ENCODE results near the gene DYRK1A.
A peak's percentile ranks its signal among the peaks of the same experiment; 100 is the strongest.
"Not testable (repeated sequence)": the region's sequence is repeated elsewhere in the genome, so short reads cannot be mapped to it uniquely, and the experiment has no call there.

Gene DYRK1A

GRCh38 chr21:37484535-37485474, 118.2 kb downstream of the DYRK1A start:
- DNase-seq (ENCODE audit: low read depth) = no peak

- DNase-seq (ENCODE audit: low read depth) = no peak
These were observed 123.0 kb downstream of the DYRK1A start for GRCh38 chr21:37489553-37489952.

GRCh38 chr21:37490084-37490483, 123.5 kb downstream of the DYRK1A start:
- DNase-seq (ENCODE audit: low read depth) = no peak

GRCh38 chr21:37496972-37497371, 130.4 kb downstream of the DYRK1A start:
- DNase-seq (ENCODE audit: low read depth) = no peak

- DNase-seq (ENCODE audit: low read depth) = no peak
These were observed 132.1 kb downstream of the DYRK1A start for GRCh38 chr21:37498664-37499063.

GRCh38 chr21:37502947-37503346, 136.4 kb downstream of the DYRK1A start:
- DNase-seq (ENCODE audit: low read depth) = no peak

GRCh38 chr21:37503848-37504467, 137.4 kb downstream of the DYRK1A start:
- peak; percentile 13 for DNase-seq (ENCODE audit: low read depth)

- no peak for DNase-seq (ENCODE audit: low read depth)
These were observed 139.4 kb downstream of the DYRK1A start for GRCh38 chr21:37505963-37506362.

GRCh38 chr21:37507716-37508115, 141.1 kb downstream of the DYRK1A start:
- DNase-seq (ENCODE audit: low read depth) = no peak

- DNase-seq (ENCODE audit: low read depth) = no peak
These were observed 141.8 kb downstream of the DYRK1A start for GRCh38 chr21:37508341-37508740.

- DNase-seq (ENCODE audit: low read depth) = no peak
These were observed 143.3 kb downstream of the DYRK1A start for GRCh38 chr21:37509802-37510393.

- DNase-seq (ENCODE audit: low read depth) = no peak
These were observed 145.3 kb downstream of the DYRK1A start for GRCh38 chr21:37511848-37512247.

GRCh38 chr21:37513383-37513782, 146.8 kb downstream of the DYRK1A start:
- DNase-seq (ENCODE audit: low read depth) = no peak

GRCh38 chr21:37514038-37514667, 147.6 kb downstream of the DYRK1A start:
- DNase-seq (ENCODE audit: low read depth) = no peak

- no peak for DNase-seq (ENCODE audit: low read depth)
These were observed 150.4 kb downstream of the DYRK1A start for GRCh38 chr21:37516998-37517397.

- DNase-seq (ENCODE audit: low read depth) = no peak
These were observed 154.2 kb downstream of the DYRK1A start for GRCh38 chr21:37520801-37521200.

- no peak for DNase-seq (ENCODE audit: low read depth)
These were observed 155.1 kb downstream of the DYRK1A start for GRCh38 chr21:37521658-37522057.

GRCh38 chr21:37522641-37523295, 156.2 kb downstream of the DYRK1A start:
- DNase-seq (ENCODE audit: low read depth) = no peak

GRCh38 chr21:37524944-37525343, 158.4 kb downstream of the DYRK1A start:
- not testable (repeated sequence) for DNase-seq (ENCODE audit: low read depth)

- no peak for DNase-seq (ENCODE audit: low read depth)
These were observed 159.2 kb downstream of the DYRK1A start for GRCh38 chr21:37525810-37526209.

- DNase-seq (ENCODE audit: low read depth) = no peak
These were observed 160.5 kb downstream of the DYRK1A start for GRCh38 chr21:37527103-37527502.

GRCh38 chr21:37527716-37528115, 161.1 kb downstream of the DYRK1A start:
- no peak for DNase-seq (ENCODE audit: low read depth)

Measured in GM04503 (cell line).